H9 (cell line): ENCODE measurements around the gene ITGA1. TPM values are rescaled to one million over a fixed set of nuclear protein-coding genes. Genes with fewer than 3 reads are reported as not detected.

Experiments
- DNase-seq: peaks from one replicate; pipeline ENCODE4 v3.0.0-alpha.2; 2017
- H2AFZ ChIP-seq: one replicate; pipeline ENCODE4 v1.6.1; 2013; ENCODE audit warnings: mild to moderate bottlenecking, low read length, control low read depth, moderate library complexity
- H2AK5ac ChIP-seq: 2 replicates; pipeline ENCODE4 v1.6.1; 2013; ENCODE audit warnings: low read length, control low read depth, mixed read lengths; ENCODE audit not compliant: insufficient read length
- H2BK120ac ChIP-seq: one replicate; pipeline ENCODE4 v1.6.1; 2013; ENCODE audit warnings: low read depth, mild to moderate bottlenecking, low read length, control low read depth, inconsistent platforms; ENCODE audit not compliant: poor library complexity, severe bottlenecking
- H2BK12ac ChIP-seq: 2 replicates; pipeline ENCODE4 v1.6.1; 2013; ENCODE audit warnings: low read length, control low read depth, mixed read lengths, low read depth; ENCODE audit not compliant: insufficient read length
- H2BK15ac ChIP-seq: 2 replicates; pipeline ENCODE4 v1.6.1; 2013; ENCODE audit warnings: low read depth, low read length, control low read depth
- H2BK20ac ChIP-seq: one replicate; pipeline ENCODE4 v1.6.1; 2013; ENCODE audit warnings: low read depth, mild to moderate bottlenecking, low read length, control low read depth, inconsistent platforms; ENCODE audit not compliant: poor library complexity, severe bottlenecking
- H2BK5ac ChIP-seq: 2 replicates; pipeline ENCODE4 v1.6.1; 2013; ENCODE audit warnings: low read length, control low read depth, mixed read lengths; ENCODE audit not compliant: insufficient read length
- H3K14ac ChIP-seq: 2 replicates; pipeline ENCODE4 v1.6.1; 2013; ENCODE audit warnings: low read length, control low read depth; ENCODE audit not compliant: insufficient read depth
- H3K18ac ChIP-seq: 2 replicates; pipeline ENCODE4 v1.6.1; 2013; ENCODE audit warnings: low read depth, mild to moderate bottlenecking, mixed read lengths, low read length, control low read depth; ENCODE audit not compliant: insufficient read length
- H3K23ac ChIP-seq: 2 replicates; pipeline ENCODE4 v1.6.1; 2013; ENCODE audit warnings: low read length, control low read depth, mixed read lengths, low read depth; ENCODE audit not compliant: insufficient read length
- H3K23me2 ChIP-seq: 2 replicates; pipeline ENCODE4 v1.6.1; 2013; ENCODE audit warnings: low read depth, mild to moderate bottlenecking, mixed read lengths, low read length, control low read depth; ENCODE audit not compliant: insufficient read length, poor library complexity, severe bottlenecking
- H3K27ac ChIP-seq: 2 replicates; pipeline ENCODE4 v1.5.1; 2013; ENCODE audit warnings: low read length, control low read depth, mixed read lengths, low read depth; ENCODE audit not compliant: insufficient read length
- H3K27me3 ChIP-seq: 2 replicates; pipeline ENCODE4 v1.6.1; 2013; ENCODE audit warnings: low read length, control low read depth, inconsistent platforms; ENCODE audit not compliant: insufficient read depth
- H3K4ac ChIP-seq: 2 replicates; pipeline ENCODE4 v1.6.1; 2013; ENCODE audit warnings: low read depth, mild to moderate bottlenecking, control low read depth, inconsistent platforms, low read length, moderate library complexity
- H3K4me1 ChIP-seq: 2 replicates; pipeline ENCODE4 v1.6.1; 2013; ENCODE audit warnings: low read length, control low read depth, inconsistent platforms; ENCODE audit not compliant: insufficient read depth
- H3K4me2 ChIP-seq: 2 replicates; pipeline ENCODE4 v1.6.1; 2013; ENCODE audit warnings: low read length, control low read depth, mixed read lengths; ENCODE audit not compliant: insufficient read length, insufficient read depth
- H3K56ac ChIP-seq: 2 replicates; pipeline ENCODE4 v1.6.1; 2013; ENCODE audit warnings: low read depth, mild to moderate bottlenecking, mixed read lengths, low read length, control low read depth; ENCODE audit not compliant: insufficient read length
- H3K79me1 ChIP-seq: 2 replicates; pipeline ENCODE4 v1.6.1; 2013; ENCODE audit warnings: low read depth, mild to moderate bottlenecking, moderate library complexity, low read length, control low read depth, inconsistent platforms; ENCODE audit not compliant: insufficient read depth, poor library complexity, severe bottlenecking
- H3K79me2 ChIP-seq: 2 replicates; pipeline ENCODE4 v1.6.1; 2013; ENCODE audit warnings: low read length, control low read depth, inconsistent platforms; ENCODE audit not compliant: insufficient read depth
- H3K9ac ChIP-seq: 2 replicates; pipeline ENCODE4 v1.6.1; 2013; ENCODE audit warnings: low read length, control low read depth, mixed read lengths; ENCODE audit not compliant: insufficient read length; ENCODE audit errors: extremely low read depth
- H3K9me3 ChIP-seq: one replicate; pipeline ENCODE4 v1.6.1; 2013; ENCODE audit warnings: low read depth, low read length, inconsistent platforms; ENCODE audit not compliant: control insufficient read depth
- H3T11ph ChIP-seq: one replicate; pipeline ENCODE4 v1.6.1; 2013; ENCODE audit warnings: mild to moderate bottlenecking, low read length, control low read depth, inconsistent platforms
- H4K20me1 ChIP-seq: one replicate; pipeline ENCODE4 v1.6.1; 2013; ENCODE audit not compliant: control insufficient read depth, insufficient read length, insufficient read depth
- H4K5ac ChIP-seq: 2 replicates; pipeline ENCODE4 v1.6.1; 2013; ENCODE audit warnings: low read depth, mild to moderate bottlenecking, mixed read lengths, low read length, control low read depth; ENCODE audit not compliant: insufficient read length
- H4K8ac ChIP-seq: replicated peaks from 2 replicates; pipeline ENCODE4 v1.6.1; 2013; ENCODE audit warnings: low read length, control low read depth, mixed read lengths, low read depth; ENCODE audit not compliant: insufficient read length
- H4K91ac ChIP-seq: 2 replicates; pipeline ENCODE4 v1.6.1; 2013; ENCODE audit warnings: low read depth, mild to moderate bottlenecking, moderate library complexity, mixed read lengths, low read length, control low read depth; ENCODE audit not compliant: insufficient read length
- H3K27ac Mint-ChIP-seq, 3 experiments: 2 replicates in 2 of 3; 3 replicates in 1 of 3; pipeline ENCODE4 v1.8.0; 2020 to 2021; ENCODE audit warnings: mixed read lengths in 3 of 3, mild to moderate bottlenecking in 1 of 3, moderate library complexity in 1 of 3
- H3K27me3 Mint-ChIP-seq: 2 replicates; pipeline ENCODE4 v1.8.0; 2021; ENCODE audit warnings: low read depth, mild to moderate bottlenecking, moderate library complexity, mixed read lengths
- H3K36me3 Mint-ChIP-seq, 3 experiments: 2 replicates in 2 of 3; 3 replicates in 1 of 3; pipeline ENCODE4 v1.8.0; 2020 to 2021; ENCODE audit warnings: low read depth in 3 of 3, mixed read lengths in 3 of 3; ENCODE audit not compliant: insufficient read depth in 1 of 3
- H3K4me1 Mint-ChIP-seq, 2 experiments: 2 replicates each; pipeline ENCODE4 v1.8.0; 2020; ENCODE audit warnings: mixed read lengths in 2 of 2
- H3K4me3 Mint-ChIP-seq, 2 experiments: 2 replicates in 1 of 2; 3 replicates in 1 of 2; pipeline ENCODE4 v1.8.0; 2020 to 2021; ENCODE audit warnings: mild to moderate bottlenecking in 2 of 2, mixed read lengths in 2 of 2, moderate library complexity in 1 of 2
- H3K9me3 Mint-ChIP-seq, 2 experiments: 2 replicates in 1 of 2; 3 replicates in 1 of 2; pipeline ENCODE4 v1.8.0; 2020; ENCODE audit warnings: mild to moderate bottlenecking in 2 of 2, mixed read lengths in 2 of 2, moderate library complexity in 1 of 2
- WGBS: extraction: QIAGEN DNeasy Blood & Tissue Kit; methylation state at CpG from one replicate; pipeline ENCODE4 v1.1.7; 2013; ENCODE audit warnings: missing lambda C conversion rate, low lambda C conversion rate, mixed read lengths; ENCODE audit not compliant: insufficient read length; ENCODE audit errors: extremely low coverage; 5-methylcytosine and 5-hydroxymethylcytosine counted together
- total RNA-seq: library from RNA; stranded (reverse); gene quantifications from 2 replicates; pipeline ENCODE4 v1.2.1, GENCODE V29; 2021
- TF ChIP-seq, protein P1 (sequence below): fragments of 200-600 bp; sonication (generic); conservative IDR thresholded peaks from 3 replicates; pipeline ENCODE4 v1.8.0; 2021; ENCODE audit warnings: antibody characterized with exemption, mild to moderate bottlenecking

The ITGA1 gene
- total RNA-seq, 1 experiment from 2014 or later: 3.9 TPM

DNA sequence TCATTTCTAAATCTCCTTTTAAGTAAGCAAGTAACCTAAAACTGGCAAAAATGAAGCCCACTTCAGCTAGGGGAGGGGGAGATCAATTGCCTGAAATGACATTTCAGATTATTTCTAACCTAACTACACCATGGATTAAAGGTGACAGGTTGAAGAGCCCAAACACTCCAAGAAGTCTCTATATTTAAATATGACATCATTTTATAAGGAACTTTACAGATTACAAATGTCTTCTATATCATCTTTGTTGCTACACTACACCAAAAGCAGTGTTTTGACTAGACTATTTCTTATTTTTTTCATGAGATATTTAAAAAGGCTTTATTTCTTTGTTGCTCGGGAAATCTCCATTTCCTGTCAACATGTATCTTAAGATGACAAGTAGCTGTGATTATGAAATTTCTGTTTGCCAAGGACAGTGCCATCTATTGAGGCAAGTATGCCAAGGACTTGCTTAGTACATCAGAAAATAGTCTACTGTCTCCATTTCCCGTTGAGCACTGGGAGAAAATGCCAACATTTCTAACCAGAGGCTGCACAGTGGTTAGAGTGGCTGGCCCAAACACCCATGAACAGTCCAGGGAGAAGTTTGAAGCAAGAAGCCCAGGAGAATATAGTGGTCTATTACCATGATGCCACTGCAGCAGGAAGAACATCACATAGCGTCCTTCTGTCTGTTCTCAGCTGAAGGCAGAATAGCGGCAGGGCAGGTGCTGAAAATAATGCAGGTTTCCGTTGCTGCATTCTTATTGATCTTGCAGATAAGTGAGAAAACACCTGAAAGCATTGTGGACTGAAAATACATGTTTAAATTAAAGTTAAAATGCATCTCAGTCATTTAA lies 108.1 kb downstream of the ITGA1 start:
- H2BK120ac ChIP-seq: no peak overlapping the region
- no peak overlapping the region for H3K18ac ChIP-seq
- no peaks in the 10 kb centered on the region for H3K27me3 Mint-ChIP-seq
- H4K91ac ChIP-seq: no peak overlapping the region
- no peaks in the 10 kb centered on the region for H4K20me1 ChIP-seq
- H3K14ac ChIP-seq: no peak overlapping the region
- H4K8ac ChIP-seq: no peak overlapping the region
- no peaks in the 10 kb centered on the region for H3K9me3 ChIP-seq
- H2AFZ ChIP-seq: no peak overlapping the region
- H2BK5ac ChIP-seq: no peak overlapping the region
- H3K56ac ChIP-seq: no peak overlapping the region
- no peak overlapping the region for H2AK5ac ChIP-seq
- no peak overlapping the region for H3K4me3 Mint-ChIP-seq
- no peak overlapping the region for H3K23ac ChIP-seq
- no peak overlapping the region for H2BK12ac ChIP-seq
- no peaks in the 10 kb centered on the region for H3K79me2 ChIP-seq
- TF ChIP-seq, protein P1, sequence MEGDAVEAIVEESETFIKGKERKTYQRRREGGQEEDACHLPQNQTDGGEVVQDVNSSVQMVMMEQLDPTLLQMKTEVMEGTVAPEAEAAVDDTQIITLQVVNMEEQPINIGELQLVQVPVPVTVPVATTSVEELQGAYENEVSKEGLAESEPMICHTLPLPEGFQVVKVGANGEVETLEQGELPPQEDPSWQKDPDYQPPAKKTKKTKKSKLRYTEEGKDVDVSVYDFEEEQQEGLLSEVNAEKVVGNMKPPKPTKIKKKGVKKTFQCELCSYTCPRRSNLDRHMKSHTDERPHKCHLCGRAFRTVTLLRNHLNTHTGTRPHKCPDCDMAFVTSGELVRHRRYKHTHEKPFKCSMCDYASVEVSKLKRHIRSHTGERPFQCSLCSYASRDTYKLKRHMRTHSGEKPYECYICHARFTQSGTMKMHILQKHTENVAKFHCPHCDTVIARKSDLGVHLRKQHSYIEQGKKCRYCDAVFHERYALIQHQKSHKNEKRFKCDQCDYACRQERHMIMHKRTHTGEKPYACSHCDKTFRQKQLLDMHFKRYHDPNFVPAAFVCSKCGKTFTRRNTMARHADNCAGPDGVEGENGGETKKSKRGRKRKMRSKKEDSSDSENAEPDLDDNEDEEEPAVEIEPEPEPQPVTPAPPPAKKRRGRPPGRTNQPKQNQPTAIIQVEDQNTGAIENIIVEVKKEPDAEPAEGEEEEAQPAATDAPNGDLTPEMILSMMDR: no peak
- no peak for DNase-seq
- H3K27me3 ChIP-seq: no peaks in the 10 kb centered on the region
- no peaks in the 10 kb centered on the region for H3K36me3 Mint-ChIP-seq
- no peak overlapping the region for H3K4me2 ChIP-seq
- H2BK15ac ChIP-seq: no peak overlapping the region
- no peaks in the 10 kb centered on the region for H3K9me3 Mint-ChIP-seq
- H3K4ac ChIP-seq: no peak overlapping the region
- H3K9ac ChIP-seq: no peak overlapping the region
- no peak overlapping the region for H3T11ph ChIP-seq
- no peaks in the 10 kb centered on the region for H3K4me1 ChIP-seq
- no peaks in the 10 kb centered on the region for H3K79me1 ChIP-seq
- H3K27ac ChIP-seq: no peak overlapping the region
- H3K23me2 ChIP-seq: no peaks in the 10 kb centered on the region
- H3K27ac Mint-ChIP-seq: no peak overlapping the region
- no peak overlapping the region for H4K5ac ChIP-seq
- H2BK20ac ChIP-seq: no peak overlapping the region
- peaks cover 0 to 3% of the 10 kb centered on the region in 2 experiments; a peak in 1 of 4 replicates for H3K4me1 Mint-ChIP-seq
- WGBS: no CpG with 5 or more reads among the region's 5 CpGs
